Spleen (tissue), 7 donors: ENCODE measurements around the gene NSUN3.

Experiments
- CTCF ChIP-seq, 11 experiments: fragments of 200-600 bp in 7 of 11; fragments of 450-650 bp in 4 of 11; sonication (generic) in 4 of 11; IDR thresholded peaks in 8 of 11; conservative IDR thresholded peaks in 3 of 11; 1 replicate in 7 of 11; 2 replicates in 4 of 11; pipeline versions ENCODE4 v1.4.0 to v1.8.0; 2016 to 2021; ENCODE audit warnings: antibody characterized with exemption in 11 of 11, inconsistent platforms in 4 of 11, mild to moderate bottlenecking in 1 of 11
- POLR2A ChIP-seq, 3 donors: fragments of 450-650 bp; IDR thresholded peaks; one replicate each; pipeline ENCODE4 v1.5.1; 2017; ENCODE audit warnings: antibody characterized with exemption in 3 of 3, mild to moderate bottlenecking in 1 of 3
- donor health status: DM: no; HTN: no; CAD: no; lungs with moderate emphysema.
- donor health status: DM: no; HTN: no; CAD: no.
- donor health status: DM: no; HTN: no; CAD: no.

GRCh38 chr3:94176988-94177745, 114.3 kb downstream of the NSUN3 start:
- TF ChIP-seq CTCF (IDR thresholded peaks at IDR 0.05 in 8 of 11, conservative IDR thresholded peaks at IDR 0.05 in 3 of 11) = no peak
- no peak for TF ChIP-seq POLR2A (IDR thresholded peaks at IDR 0.05)
